AG09319 (cell line): Measurements from ENCODE around the gene RBMS3.

Experiments
- DNase-seq: peaks from one replicate; pipeline ENCODE4 v3.0.0-alpha.2; 2010; ENCODE audit warnings: low read depth; ENCODE audit errors: extremely low read depth
- CTCF ChIP-seq: IDR thresholded peaks from 2 replicates; pipeline ENCODE4 v1.5.1; 2011; ENCODE audit warnings: low read depth, mild to moderate bottlenecking, inconsistent platforms, low read length, moderate library complexity

The RBMS3 gene

GRCh38 chr3:29513236-29513635, 232.4 kb downstream of the RBMS3 start:
- DNase-seq: no peak
- TF ChIP-seq CTCF: no peak

GRCh38 chr3:29514170-29514569, 233.3 kb downstream of the RBMS3 start:
- DNase-seq: no peak
- no peak for TF ChIP-seq CTCF

GRCh38 chr3:29514912-29515311, 234.0 kb downstream of the RBMS3 start:
- DNase-seq: no peak

GRCh38 chr3:29515451-29515850, 234.6 kb downstream of the RBMS3 start:
- DNase-seq: no peak
- no peak for TF ChIP-seq CTCF

More at GRCh38 chr3:29514912-29515311, 234.0 kb downstream of the RBMS3 start:
- TF ChIP-seq CTCF: no peak

GRCh38 chr3:29516164-29516563, 235.3 kb downstream of the RBMS3 start:
- no peak for TF ChIP-seq CTCF
- DNase-seq: no peak

GRCh38 chr3:29520764-29521163, 239.9 kb downstream of the RBMS3 start:
- no peak for DNase-seq
- no peak for TF ChIP-seq CTCF

GRCh38 chr3:29521293-29521692, 240.4 kb downstream of the RBMS3 start:
- DNase-seq: no peak
- no peak for TF ChIP-seq CTCF
